H9 (cell line): ENCODE measurements around the gene TMEM63C. TPM values are rescaled to one million over a fixed set of nuclear protein-coding genes. Genes with fewer than 3 reads are reported as not detected.

Source experiments
- DNase-seq: peaks from one replicate; pipeline ENCODE4 v3.0.0-alpha.2; 2017
- H2AFZ ChIP-seq: one replicate; pipeline ENCODE4 v1.6.1; 2013; ENCODE audit warnings: mild to moderate bottlenecking, low read length, control low read depth, moderate library complexity
- H2AK5ac ChIP-seq: 2 replicates; pipeline ENCODE4 v1.6.1; 2013; ENCODE audit warnings: low read length, control low read depth, mixed read lengths; ENCODE audit not compliant: insufficient read length
- H2BK120ac ChIP-seq: one replicate; pipeline ENCODE4 v1.6.1; 2013; ENCODE audit warnings: low read depth, mild to moderate bottlenecking, low read length, control low read depth, inconsistent platforms; ENCODE audit not compliant: poor library complexity, severe bottlenecking
- H2BK12ac ChIP-seq: 2 replicates; pipeline ENCODE4 v1.6.1; 2013; ENCODE audit warnings: low read length, control low read depth, mixed read lengths, low read depth; ENCODE audit not compliant: insufficient read length
- H2BK15ac ChIP-seq: 2 replicates; pipeline ENCODE4 v1.6.1; 2013; ENCODE audit warnings: low read depth, low read length, control low read depth
- H2BK20ac ChIP-seq: one replicate; pipeline ENCODE4 v1.6.1; 2013; ENCODE audit warnings: low read depth, mild to moderate bottlenecking, low read length, control low read depth, inconsistent platforms; ENCODE audit not compliant: poor library complexity, severe bottlenecking
- H2BK5ac ChIP-seq: 2 replicates; pipeline ENCODE4 v1.6.1; 2013; ENCODE audit warnings: low read length, control low read depth, mixed read lengths; ENCODE audit not compliant: insufficient read length
- H3K14ac ChIP-seq: 2 replicates; pipeline ENCODE4 v1.6.1; 2013; ENCODE audit warnings: low read length, control low read depth; ENCODE audit not compliant: insufficient read depth
- H3K18ac ChIP-seq: 2 replicates; pipeline ENCODE4 v1.6.1; 2013; ENCODE audit warnings: low read depth, mild to moderate bottlenecking, mixed read lengths, low read length, control low read depth; ENCODE audit not compliant: insufficient read length
- H3K23ac ChIP-seq: 2 replicates; pipeline ENCODE4 v1.6.1; 2013; ENCODE audit warnings: low read length, control low read depth, mixed read lengths, low read depth; ENCODE audit not compliant: insufficient read length
- H3K23me2 ChIP-seq: 2 replicates; pipeline ENCODE4 v1.6.1; 2013; ENCODE audit warnings: low read depth, mild to moderate bottlenecking, mixed read lengths, low read length, control low read depth; ENCODE audit not compliant: insufficient read length, poor library complexity, severe bottlenecking
- H3K27ac ChIP-seq: 2 replicates; pipeline ENCODE4 v1.5.1; 2013; ENCODE audit warnings: low read length, control low read depth, mixed read lengths, low read depth; ENCODE audit not compliant: insufficient read length
- H3K27me3 ChIP-seq: 2 replicates; pipeline ENCODE4 v1.6.1; 2013; ENCODE audit warnings: low read length, control low read depth, inconsistent platforms; ENCODE audit not compliant: insufficient read depth
- H3K4ac ChIP-seq: 2 replicates; pipeline ENCODE4 v1.6.1; 2013; ENCODE audit warnings: low read depth, mild to moderate bottlenecking, control low read depth, inconsistent platforms, low read length, moderate library complexity
- H3K4me1 ChIP-seq: 2 replicates; pipeline ENCODE4 v1.6.1; 2013; ENCODE audit warnings: low read length, control low read depth, inconsistent platforms; ENCODE audit not compliant: insufficient read depth
- H3K4me2 ChIP-seq: 2 replicates; pipeline ENCODE4 v1.6.1; 2013; ENCODE audit warnings: low read length, control low read depth, mixed read lengths; ENCODE audit not compliant: insufficient read length, insufficient read depth
- H3K56ac ChIP-seq: 2 replicates; pipeline ENCODE4 v1.6.1; 2013; ENCODE audit warnings: low read depth, mild to moderate bottlenecking, mixed read lengths, low read length, control low read depth; ENCODE audit not compliant: insufficient read length
- H3K79me1 ChIP-seq: 2 replicates; pipeline ENCODE4 v1.6.1; 2013; ENCODE audit warnings: low read depth, mild to moderate bottlenecking, moderate library complexity, low read length, control low read depth, inconsistent platforms; ENCODE audit not compliant: insufficient read depth, poor library complexity, severe bottlenecking
- H3K79me2 ChIP-seq: 2 replicates; pipeline ENCODE4 v1.6.1; 2013; ENCODE audit warnings: low read length, control low read depth, inconsistent platforms; ENCODE audit not compliant: insufficient read depth
- H3K9ac ChIP-seq: 2 replicates; pipeline ENCODE4 v1.6.1; 2013; ENCODE audit warnings: low read length, control low read depth, mixed read lengths; ENCODE audit not compliant: insufficient read length; ENCODE audit errors: extremely low read depth
- H3K9me3 ChIP-seq: one replicate; pipeline ENCODE4 v1.6.1; 2013; ENCODE audit warnings: low read depth, low read length, inconsistent platforms; ENCODE audit not compliant: control insufficient read depth
- H3T11ph ChIP-seq: one replicate; pipeline ENCODE4 v1.6.1; 2013; ENCODE audit warnings: mild to moderate bottlenecking, low read length, control low read depth, inconsistent platforms
- H4K20me1 ChIP-seq: one replicate; pipeline ENCODE4 v1.6.1; 2013; ENCODE audit not compliant: control insufficient read depth, insufficient read length, insufficient read depth
- H4K5ac ChIP-seq: 2 replicates; pipeline ENCODE4 v1.6.1; 2013; ENCODE audit warnings: low read depth, mild to moderate bottlenecking, mixed read lengths, low read length, control low read depth; ENCODE audit not compliant: insufficient read length
- H4K8ac ChIP-seq: replicated peaks from 2 replicates; pipeline ENCODE4 v1.6.1; 2013; ENCODE audit warnings: low read length, control low read depth, mixed read lengths, low read depth; ENCODE audit not compliant: insufficient read length
- H4K91ac ChIP-seq: 2 replicates; pipeline ENCODE4 v1.6.1; 2013; ENCODE audit warnings: low read depth, mild to moderate bottlenecking, moderate library complexity, mixed read lengths, low read length, control low read depth; ENCODE audit not compliant: insufficient read length
- H3K27ac Mint-ChIP-seq, 3 experiments: 2 replicates in 2 of 3; 3 replicates in 1 of 3; pipeline ENCODE4 v1.8.0; 2020 to 2021; ENCODE audit warnings: mixed read lengths in 3 of 3, mild to moderate bottlenecking in 1 of 3, moderate library complexity in 1 of 3
- H3K27me3 Mint-ChIP-seq: 2 replicates; pipeline ENCODE4 v1.8.0; 2021; ENCODE audit warnings: low read depth, mild to moderate bottlenecking, moderate library complexity, mixed read lengths
- H3K36me3 Mint-ChIP-seq, 3 experiments: 2 replicates in 2 of 3; 3 replicates in 1 of 3; pipeline ENCODE4 v1.8.0; 2020 to 2021; ENCODE audit warnings: low read depth in 3 of 3, mixed read lengths in 3 of 3; ENCODE audit not compliant: insufficient read depth in 1 of 3
- H3K4me1 Mint-ChIP-seq, 2 experiments: 2 replicates each; pipeline ENCODE4 v1.8.0; 2020; ENCODE audit warnings: mixed read lengths in 2 of 2
- H3K4me3 Mint-ChIP-seq, 2 experiments: 2 replicates in 1 of 2; 3 replicates in 1 of 2; pipeline ENCODE4 v1.8.0; 2020 to 2021; ENCODE audit warnings: mild to moderate bottlenecking in 2 of 2, mixed read lengths in 2 of 2, moderate library complexity in 1 of 2
- H3K9me3 Mint-ChIP-seq, 2 experiments: 2 replicates in 1 of 2; 3 replicates in 1 of 2; pipeline ENCODE4 v1.8.0; 2020; ENCODE audit warnings: mild to moderate bottlenecking in 2 of 2, mixed read lengths in 2 of 2, moderate library complexity in 1 of 2
- CTCF ChIP-seq: fragments of 200-600 bp; sonication (generic); conservative IDR thresholded peaks from 3 replicates; pipeline ENCODE4 v1.8.0; 2021; ENCODE audit warnings: antibody characterized with exemption, mild to moderate bottlenecking
- WGBS: extraction: QIAGEN DNeasy Blood & Tissue Kit; methylation state at CpG from one replicate; pipeline ENCODE4 v1.1.7; 2013; ENCODE audit warnings: missing lambda C conversion rate, low lambda C conversion rate, mixed read lengths; ENCODE audit not compliant: insufficient read length; ENCODE audit errors: extremely low coverage; 5-methylcytosine and 5-hydroxymethylcytosine counted together
- total RNA-seq: library from RNA; stranded (reverse); gene quantifications from 2 replicates; pipeline ENCODE4 v1.2.1, GENCODE V29; 2021

TMEM63C gene
- total RNA-seq, 1 experiment from 2014 or later: 2.2 TPM

- WGBS: no CpG with 5 or more reads among the region's 2 CpGs
- peaks cover 8 to 16% of the 10 kb centered on the region in 2 experiments for H3K4me1 Mint-ChIP-seq
- H3K4me2 ChIP-seq: no peak overlapping the region
- no peaks in the 10 kb centered on the region for H3K9me3 Mint-ChIP-seq
- no peak overlapping the region for H4K8ac ChIP-seq
- no peak overlapping the region for H3K23ac ChIP-seq
- no peak overlapping the region for H2BK12ac ChIP-seq
- no peak overlapping the region for H3K18ac ChIP-seq
- no peak for DNase-seq
- H3K27me3 ChIP-seq: no peaks in the 10 kb centered on the region
- H3K9ac ChIP-seq: no peak overlapping the region
- no peak overlapping the region for H3K14ac ChIP-seq
- no peak overlapping the region for H3K4ac ChIP-seq
- H3K79me2 ChIP-seq: no peaks in the 10 kb centered on the region
- no peak overlapping the region for H2BK5ac ChIP-seq
- no peaks in the 10 kb centered on the region for H3K4me1 ChIP-seq
- H4K5ac ChIP-seq: no peak overlapping the region
- no peak overlapping the region for H3K4me3 Mint-ChIP-seq
- TF ChIP-seq CTCF: no peak
- H3K36me3 Mint-ChIP-seq: no peaks in the 10 kb centered on the region
- no peak overlapping the region for H3K27ac ChIP-seq
- no peak overlapping the region for H3K27ac Mint-ChIP-seq
- H3K23me2 ChIP-seq: no peaks in the 10 kb centered on the region
- H2AFZ ChIP-seq: no peak overlapping the region
- H3K79me1 ChIP-seq: no peaks in the 10 kb centered on the region
- H3K9me3 ChIP-seq: no peaks in the 10 kb centered on the region
- H4K20me1 ChIP-seq: no peaks in the 10 kb centered on the region
- H3K27me3 Mint-ChIP-seq: peaks cover 3% of the 10 kb centered on the region
- no peak overlapping the region for H3K56ac ChIP-seq
- no peak overlapping the region for H3T11ph ChIP-seq
- H4K91ac ChIP-seq: no peak overlapping the region
- no peak overlapping the region for H2AK5ac ChIP-seq
- no peak overlapping the region for H2BK120ac ChIP-seq
- H2BK15ac ChIP-seq: no peak overlapping the region
- no peak overlapping the region for H2BK20ac ChIP-seq
These were observed 49.3 kb downstream of the TMEM63C start for GRCh38 chr14:77230914-77231313.
